Middle frontal gyrus (tissue), 1 donor: ENCODE measurements around the gene CTNNA1.
"Not testable (repeated sequence)": the region's sequence is repeated elsewhere in the genome, so short reads cannot be mapped to it uniquely, and the experiment has no call there.

Experiments
- DNase-seq: peaks from one replicate; pipeline ENCODE4 v3.0.0-alpha.2; 2015; ENCODE audit warnings: low spot score; ENCODE audit errors: extremely low spot score

CTNNA1 gene, protein sequence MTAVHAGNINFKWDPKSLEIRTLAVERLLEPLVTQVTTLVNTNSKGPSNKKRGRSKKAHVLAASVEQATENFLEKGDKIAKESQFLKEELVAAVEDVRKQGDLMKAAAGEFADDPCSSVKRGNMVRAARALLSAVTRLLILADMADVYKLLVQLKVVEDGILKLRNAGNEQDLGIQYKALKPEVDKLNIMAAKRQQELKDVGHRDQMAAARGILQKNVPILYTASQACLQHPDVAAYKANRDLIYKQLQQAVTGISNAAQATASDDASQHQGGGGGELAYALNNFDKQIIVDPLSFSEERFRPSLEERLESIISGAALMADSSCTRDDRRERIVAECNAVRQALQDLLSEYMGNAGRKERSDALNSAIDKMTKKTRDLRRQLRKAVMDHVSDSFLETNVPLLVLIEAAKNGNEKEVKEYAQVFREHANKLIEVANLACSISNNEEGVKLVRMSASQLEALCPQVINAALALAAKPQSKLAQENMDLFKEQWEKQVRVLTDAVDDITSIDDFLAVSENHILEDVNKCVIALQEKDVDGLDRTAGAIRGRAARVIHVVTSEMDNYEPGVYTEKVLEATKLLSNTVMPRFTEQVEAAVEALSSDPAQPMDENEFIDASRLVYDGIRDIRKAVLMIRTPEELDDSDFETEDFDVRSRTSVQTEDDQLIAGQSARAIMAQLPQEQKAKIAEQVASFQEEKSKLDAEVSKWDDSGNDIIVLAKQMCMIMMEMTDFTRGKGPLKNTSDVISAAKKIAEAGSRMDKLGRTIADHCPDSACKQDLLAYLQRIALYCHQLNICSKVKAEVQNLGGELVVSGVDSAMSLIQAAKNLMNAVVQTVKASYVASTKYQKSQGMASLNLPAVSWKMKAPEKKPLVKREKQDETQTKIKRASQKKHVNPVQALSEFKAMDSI

GRCh38 chr5:138752951-138753793 lies at the start of gene CTNNA1:
Gene CTNNA1, plus strand, starts transcription at chr5:138753425. Its CDS starts 28,500 bp downstream, at chr5:138781925.
- no peak for DNase-seq

- DNase-seq: not testable (repeated sequence)
Measured at GRCh38 chr5:138703777-138704176, 49.4 kb upstream of the CTNNA1 start.

DNA sequence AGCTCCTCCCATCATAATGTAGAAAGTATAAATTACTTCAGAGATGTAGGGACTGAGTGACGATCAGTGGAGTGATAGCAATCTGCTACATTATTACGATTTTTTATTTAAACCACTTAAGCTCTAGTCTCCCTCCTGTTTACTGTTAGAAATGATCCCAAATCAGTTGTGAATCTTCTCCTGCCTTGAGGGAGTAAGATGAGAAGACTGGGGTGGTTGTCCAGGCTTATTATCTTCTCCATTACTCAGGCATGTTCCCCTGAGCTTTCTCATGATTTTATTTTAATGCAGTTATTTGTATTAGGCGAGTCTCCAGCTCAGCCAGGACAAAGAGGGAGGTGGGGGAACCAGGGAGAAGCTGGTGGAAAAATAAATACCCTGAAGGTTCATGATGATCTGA lies 48.2 kb upstream of the CTNNA1 start:
- no peak for DNase-seq

- DNase-seq: no peak
Measured at GRCh38 chr5:138705567-138705966, 47.7 kb upstream of the CTNNA1 start.

DNA sequence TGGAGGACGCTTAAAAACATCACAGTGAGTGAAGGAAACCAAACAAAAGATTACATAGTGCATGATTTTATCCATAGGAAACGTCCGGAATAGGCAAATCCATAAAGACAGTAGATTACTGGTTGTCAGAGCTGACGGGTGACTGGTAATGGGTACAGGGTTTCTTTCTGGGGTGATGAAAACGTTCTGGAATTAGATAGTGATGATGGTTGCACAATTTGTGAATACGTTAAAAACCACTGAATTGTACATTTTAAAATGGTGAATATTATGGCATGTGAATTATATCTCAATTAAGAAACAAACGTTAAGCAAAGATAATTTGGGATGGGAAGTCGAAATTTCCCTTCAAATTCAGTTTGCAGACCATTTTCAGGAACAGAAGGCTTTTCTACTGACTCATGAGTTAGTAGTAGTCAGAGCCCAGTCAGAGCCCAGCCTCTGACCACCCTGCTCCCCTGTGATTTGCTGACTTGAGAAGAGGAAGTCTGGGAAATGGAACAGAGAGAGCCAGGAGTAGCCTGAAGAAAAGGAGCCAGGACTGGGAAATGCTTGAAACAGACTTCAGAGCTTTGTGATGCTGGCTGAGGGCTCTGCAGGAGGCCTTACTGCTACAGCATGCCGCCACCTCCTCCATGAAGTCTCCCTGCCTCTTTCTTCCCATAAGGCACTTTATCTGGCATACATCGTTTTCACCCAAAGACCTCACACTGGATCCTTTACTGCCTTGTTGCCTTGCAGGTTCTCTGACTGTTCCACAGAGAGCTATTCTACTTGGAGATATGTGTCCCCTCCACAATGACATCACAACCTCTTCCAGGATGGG lies 46.4 kb upstream of the CTNNA1 start:
- no peak for DNase-seq

GRCh38 chr5:138708791-138709190 lies 44.4 kb upstream of the CTNNA1 start:
- no peak for DNase-seq

DNA sequence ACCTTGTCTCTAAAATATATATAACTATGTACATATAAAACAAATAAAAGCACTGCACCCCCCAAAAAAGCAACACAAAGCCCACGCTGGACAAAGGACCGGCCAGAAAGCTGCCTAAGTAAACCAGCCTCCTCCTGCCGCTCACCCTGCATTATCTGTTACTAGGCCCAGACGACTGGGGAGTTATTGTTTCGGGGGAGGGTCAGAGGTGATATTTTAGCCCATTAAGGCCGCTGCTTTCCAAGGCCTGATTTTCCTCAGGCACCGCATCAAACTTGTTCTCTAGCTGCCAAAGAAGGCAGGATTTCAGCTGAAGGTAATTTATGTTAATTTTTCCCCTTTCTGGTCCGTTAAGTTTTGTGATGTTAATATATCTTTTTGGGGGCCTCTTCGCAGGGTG lies 44.0 kb upstream of the CTNNA1 start:
- no peak for DNase-seq

DNA sequence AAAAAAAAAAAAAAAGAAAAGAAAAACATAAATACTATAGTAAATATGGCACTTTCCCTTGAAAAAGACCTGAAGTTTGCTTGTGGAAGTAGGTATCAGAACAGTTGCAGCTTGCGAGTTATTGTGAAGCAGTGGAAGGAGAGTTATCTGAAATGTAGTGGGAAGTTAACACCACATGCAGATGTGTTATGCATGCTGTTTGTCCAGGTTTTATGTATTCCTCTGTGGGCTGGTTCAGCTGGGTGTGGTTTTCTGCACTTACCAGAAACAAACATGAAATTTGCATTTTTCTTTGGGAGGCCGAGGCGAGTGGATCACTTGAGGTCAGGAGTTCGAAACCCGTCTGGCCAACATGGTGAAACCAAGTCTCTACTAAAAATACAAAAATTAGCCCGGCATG lies 42.1 kb upstream of the CTNNA1 start:
- DNase-seq: no peak

GRCh38 chr5:138711811-138712210 lies 41.4 kb upstream of the CTNNA1 start:
- DNase-seq: no peak

DNA sequence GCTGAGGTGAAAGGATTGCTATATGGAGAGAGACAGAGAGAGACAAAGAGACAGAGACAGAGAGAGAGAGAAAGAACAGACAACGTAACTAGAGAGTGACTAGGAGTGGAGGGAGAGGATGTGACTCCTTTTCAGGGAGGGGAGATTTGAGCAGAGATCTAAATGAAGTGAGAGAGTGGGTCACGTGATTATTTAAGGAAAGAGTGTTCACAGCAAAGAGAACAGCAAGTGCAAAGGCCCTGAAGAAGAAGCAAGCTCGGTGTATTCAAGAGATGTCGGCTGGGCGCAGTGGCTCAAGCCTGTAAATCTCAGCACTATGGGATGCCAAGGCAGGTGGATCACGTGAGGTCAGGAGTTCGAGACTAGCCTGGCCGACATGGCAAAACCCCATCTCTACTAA lies 40.9 kb upstream of the CTNNA1 start:
- no peak for DNase-seq

DNA sequence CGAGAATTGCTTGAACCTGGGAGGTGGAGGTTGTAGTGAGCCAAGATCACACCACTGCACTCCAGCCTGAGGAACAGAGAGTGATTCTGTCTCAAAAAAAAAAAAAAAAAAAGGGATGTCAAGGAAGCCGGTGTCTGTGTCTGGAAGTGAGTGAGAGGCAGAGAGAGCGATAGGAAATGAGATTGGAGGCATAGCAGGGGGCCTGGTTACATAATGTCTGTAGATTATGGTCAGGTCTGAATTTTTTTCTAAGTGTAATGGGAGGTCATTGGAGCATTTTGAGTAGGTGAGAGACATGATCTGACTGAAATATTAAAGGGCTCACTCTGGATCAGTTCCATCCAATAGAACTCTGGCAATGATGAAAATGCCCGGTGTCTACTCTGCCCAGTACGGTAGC lies 40.4 kb upstream of the CTNNA1 start:
- no peak for DNase-seq

GRCh38 chr5:138713247-138713646 lies 40.0 kb upstream of the CTNNA1 start:
- no peak for DNase-seq

- DNase-seq: no peak
Measured at GRCh38 chr5:138714694-138715093, 38.5 kb upstream of the CTNNA1 start.

- not testable (repeated sequence) for DNase-seq
Measured at GRCh38 chr5:138715931-138716432, 37.2 kb upstream of the CTNNA1 start.

- DNase-seq: no peak
Measured at GRCh38 chr5:138716456-138716924, 36.7 kb upstream of the CTNNA1 start.

DNA sequence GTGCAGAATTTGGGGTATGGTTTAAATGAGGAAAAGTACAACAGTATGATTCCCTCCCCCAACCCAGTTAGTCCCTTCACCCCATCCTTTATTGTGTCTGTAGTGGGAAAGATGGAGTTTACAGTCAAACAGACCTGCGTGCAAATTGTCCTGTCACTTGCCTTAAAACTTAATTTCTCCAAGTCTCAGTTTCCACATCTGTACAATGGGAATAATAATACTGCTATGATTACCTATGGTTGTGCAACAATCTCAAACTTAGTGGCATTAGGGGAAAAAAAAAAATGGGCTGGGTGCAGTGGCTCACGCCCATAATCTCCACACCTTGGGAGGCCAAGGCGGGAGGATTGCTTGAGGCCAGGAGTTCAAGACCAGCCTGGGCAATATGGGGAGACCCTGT lies 35.8 kb upstream of the CTNNA1 start:
- no peak for DNase-seq

DNA sequence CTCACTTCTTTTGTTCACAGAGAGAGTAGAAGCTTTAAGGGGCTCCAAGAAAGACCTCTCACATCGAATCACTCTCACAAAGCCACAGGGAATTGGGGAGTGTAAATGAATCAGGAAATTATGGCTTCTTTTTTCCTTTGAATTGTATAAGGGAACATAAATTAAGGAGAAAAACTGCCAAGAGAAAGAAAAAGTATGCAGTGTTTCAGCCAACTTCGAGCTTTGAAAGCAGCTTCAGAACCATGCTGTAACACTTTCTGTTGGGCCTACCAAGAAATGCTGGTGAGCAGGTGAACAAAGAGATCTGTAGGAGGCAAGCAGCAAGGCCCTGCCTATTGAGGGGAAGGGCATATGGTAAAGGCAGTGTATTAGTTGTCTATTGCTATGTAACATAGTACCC lies 33.4 kb upstream of the CTNNA1 start:
- DNase-seq: no peak

GRCh38 chr5:138720840-138721239 lies 32.4 kb upstream of the CTNNA1 start:
- no peak for DNase-seq

- no peak for DNase-seq
Measured at GRCh38 chr5:138721979-138722378, 31.2 kb upstream of the CTNNA1 start.

GRCh38 chr5:138722544-138723177 lies 30.6 kb upstream of the CTNNA1 start:
- no peak for DNase-seq
